NCI-H2196 (cell line): ENCODE results near the gene C1QL1.

Experiments used
- DNase-seq: peaks from one replicate; lab custom pipeline; 2025; ENCODE audit not compliant: unreplicated experiment; lab: John Stamatoyannopoulos, UW

Gene C1QL1

DNA sequence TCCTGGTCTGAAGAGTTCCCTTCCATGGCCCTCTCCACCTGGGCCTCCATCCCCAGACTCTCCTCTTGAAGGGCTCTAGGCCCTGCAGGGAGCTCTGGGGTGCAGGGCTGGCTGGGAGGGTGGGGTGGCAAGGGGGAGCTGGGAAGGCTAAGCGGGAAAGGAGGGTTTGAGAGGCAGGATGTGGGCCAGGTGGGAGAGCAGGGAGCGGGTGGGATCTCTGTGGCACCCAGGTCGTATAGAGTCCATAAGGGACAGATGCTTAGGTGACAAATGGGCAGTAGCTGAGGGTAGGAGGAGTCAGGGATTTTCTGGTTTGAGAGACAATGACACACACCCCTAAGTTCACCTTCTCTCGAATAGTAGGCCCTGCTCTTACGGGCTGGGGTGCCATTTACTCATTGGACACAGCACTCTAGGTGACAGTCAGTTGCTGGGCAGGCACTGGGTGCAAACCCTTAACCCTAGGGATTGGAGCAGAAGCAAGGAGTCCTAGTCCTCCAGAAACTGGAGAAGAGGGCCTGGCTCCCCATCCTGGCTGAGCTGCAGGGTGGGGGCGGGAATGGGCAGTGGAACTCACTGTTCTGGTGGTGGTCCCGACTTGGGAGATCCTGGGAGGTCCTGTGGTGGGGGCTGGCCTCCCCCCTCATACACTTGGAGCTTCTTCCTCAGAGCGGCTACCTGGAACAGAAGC is 35.9 kb downstream of the C1QL1 start:
- DNase-seq, result no peak

- DNase-seq, result no peak
Measured at GRCh38 chr17:44931376-44931775, 36.7 kb downstream of the C1QL1 start.

DNA sequence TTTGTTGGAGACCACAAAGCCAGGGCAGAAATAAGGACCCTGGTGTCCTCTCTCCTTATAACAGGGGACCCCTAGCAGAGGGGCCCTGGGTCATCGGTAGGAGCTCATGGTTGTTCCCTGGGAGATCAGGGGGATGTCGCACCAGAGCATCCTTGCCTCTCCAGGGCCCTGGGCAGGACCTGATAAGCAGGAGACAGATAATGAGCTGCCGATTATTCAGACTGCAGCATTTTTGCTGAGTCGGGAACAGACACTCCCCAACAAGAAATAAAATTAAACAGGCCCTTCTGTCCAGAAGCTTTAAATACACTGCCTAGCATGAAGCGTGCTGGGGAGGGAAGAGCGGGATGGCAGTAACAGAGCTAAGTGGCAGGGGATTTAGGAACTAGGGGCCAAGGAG is 37.4 kb downstream of the C1QL1 start:
- no peak for DNase-seq

GRCh38 chr17:44928950-44929720 is 39.0 kb downstream of the C1QL1 start:
- DNase-seq, result no peak

- no peak for DNase-seq
Measured at GRCh38 chr17:44928136-44928535, 40.0 kb downstream of the C1QL1 start.

DNA sequence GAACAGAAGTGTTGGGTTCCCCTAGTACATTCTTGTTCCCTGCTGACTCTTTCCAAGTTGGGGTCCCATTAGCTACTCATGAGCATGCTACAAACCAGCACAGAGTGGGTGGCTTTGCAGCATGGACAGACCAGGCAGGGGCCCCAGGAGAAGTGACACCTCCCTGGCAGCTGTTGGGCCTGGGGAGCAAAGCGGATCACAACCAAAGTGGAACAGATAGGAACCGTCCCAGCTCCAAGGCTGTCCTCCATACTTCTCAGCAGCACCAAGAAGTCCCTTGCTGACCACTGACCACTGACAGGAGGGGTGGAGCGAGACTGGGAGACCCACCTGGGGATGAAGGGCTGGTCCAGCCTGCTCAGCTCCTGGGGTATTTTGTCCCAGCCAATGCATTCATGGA is 40.4 kb downstream of the C1QL1 start:
- DNase-seq, result no peak

DNA sequence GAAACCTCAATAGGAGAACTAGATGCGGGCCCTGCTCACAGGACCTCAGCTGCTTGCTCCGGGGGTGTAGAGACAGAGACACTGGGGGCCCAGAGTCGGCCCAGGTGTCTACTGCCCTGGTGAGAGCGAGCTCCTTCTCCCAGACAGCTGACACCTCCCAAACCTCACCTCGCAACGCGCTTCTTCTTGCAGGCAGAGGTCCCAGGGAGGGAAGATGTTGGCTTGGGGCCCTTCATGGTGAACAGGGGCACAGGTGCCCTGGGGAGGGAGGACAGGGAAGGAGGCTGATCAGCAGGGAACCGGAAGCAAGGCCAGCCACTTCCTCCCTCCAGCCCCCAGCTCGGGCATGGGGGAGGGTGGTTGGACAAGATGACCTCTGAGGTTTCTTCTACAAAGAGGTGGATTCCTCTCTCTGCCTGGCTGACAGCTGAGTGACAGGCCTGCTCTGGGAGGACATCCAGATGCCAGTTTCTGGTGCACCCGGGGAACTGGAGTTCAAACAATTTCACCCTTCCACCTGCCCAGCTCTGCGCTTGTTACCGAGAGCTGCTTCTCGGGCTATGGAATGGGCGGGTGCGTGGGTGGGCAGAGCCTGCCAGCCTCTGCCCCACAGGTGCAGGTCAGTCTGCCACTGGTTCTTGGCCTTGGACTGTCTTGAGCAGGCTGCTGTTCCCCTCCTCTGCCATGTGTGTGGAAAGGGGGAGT is 41.1 kb downstream of the C1QL1 start:
- DNase-seq, result no peak

- DNase-seq, result no peak
Measured at GRCh38 chr17:44925731-44926697, 42.1 kb downstream of the C1QL1 start.

DNA sequence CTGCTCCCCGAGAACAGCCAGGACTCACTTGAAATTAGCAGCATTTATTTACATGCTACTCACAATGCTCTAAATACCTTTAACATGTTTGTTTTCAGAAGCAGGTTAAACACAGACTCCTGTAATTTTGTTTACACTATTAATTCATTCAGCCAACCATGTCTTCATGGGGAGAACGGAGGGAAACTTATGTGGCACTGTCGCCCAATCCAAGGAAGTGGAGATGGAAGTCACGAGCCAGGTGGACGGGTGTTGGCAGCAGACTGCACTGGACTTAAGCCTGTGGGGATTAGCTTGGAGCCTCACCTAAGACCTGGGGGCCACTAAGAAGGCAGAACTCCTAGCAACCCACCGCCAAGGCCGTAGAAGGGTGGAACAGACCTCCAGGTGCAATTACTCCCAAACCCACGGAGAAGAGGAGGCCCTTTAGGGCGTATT is 44.0 kb downstream of the C1QL1 start:
- no peak for DNase-seq

DNA sequence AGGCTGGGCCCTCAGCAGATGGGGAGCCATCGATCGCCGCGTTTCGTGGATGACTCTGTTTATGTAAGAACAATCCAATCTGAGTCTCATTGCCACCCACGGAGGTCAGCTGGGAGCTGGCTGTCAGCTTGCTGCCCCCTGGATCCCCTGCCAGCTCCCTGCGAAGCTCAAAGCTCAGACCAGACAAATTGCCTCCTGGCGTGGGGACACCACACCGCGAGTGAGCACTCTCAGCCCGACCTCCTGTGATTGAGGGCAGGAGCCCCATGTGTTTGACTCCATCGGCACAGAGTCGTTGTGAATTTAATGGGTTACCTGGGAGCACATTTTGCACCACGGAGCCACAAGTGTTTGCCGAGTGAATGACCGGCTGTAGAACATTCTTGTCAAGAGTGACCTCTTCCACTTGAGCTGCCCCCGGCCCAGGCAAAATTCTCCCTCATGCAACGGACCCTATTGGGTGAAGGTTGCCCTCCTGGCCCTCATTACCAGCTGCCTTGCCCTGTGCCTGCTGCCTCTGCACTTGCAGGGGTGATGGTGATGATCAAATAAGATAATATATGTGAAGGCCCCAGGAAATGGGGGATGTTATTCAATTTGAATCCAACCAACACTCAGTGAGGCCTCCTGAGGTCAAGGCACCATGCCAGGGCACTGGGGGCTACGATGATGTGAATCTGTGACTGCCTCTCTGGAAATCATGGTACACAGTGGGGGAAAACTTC is 45.2 kb downstream of the C1QL1 start:
- no peak for DNase-seq

DNA sequence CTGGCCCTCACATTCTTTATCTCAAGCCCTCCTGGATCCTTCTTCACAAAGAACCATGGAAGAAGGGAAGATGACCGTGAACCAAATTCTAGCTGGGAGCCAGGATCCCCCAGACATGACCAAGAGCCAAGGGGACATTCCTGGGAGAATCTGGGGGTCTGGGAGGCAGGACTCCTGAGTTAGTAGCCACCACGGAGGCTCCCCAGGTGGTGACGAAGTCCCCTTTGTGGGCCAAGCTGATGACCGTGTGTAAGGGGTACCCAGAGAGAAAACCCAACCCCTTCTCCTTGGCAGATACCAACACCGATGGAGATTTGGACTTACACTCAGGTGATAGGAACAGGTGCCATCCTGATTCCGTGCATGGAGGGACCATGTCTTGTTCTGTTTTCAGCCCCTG is 46.0 kb downstream of the C1QL1 start:
- no peak for DNase-seq

DNA sequence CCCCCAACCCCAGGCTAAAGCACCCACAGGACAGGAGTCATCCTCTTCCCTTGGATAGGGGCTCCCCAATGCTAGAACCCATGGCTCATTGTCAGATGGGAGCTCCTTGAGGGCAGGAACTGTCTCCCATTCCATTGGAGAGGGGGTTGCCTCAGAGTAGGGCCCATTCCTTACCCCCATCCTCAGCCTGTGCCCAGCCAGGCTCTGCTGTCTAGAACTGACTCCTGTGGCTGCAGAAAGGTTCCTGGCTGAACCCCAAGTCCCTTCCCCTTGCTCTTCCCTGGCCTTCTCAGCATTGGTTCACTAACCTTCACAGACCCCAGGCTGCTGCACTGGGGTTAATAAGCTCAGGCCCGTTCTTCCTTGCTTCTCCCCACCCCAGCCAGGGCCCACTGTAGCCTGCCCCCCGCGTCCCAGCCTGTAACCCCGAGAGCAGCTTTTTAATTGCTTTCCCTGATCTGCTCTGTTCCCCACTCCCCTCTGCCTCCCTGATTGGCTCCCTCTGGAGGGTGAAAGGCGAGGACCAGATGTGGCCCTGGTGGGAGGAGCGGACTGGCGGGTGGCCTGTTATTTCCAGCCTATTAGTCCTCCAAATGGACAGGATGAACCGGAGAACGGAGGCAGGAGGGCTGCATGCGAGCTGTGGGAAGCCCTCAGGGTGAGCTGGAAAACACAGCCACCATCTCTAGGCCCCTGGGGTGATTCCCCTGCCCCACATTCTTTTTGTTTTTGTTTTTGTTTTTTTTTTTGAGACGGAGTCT is 46.8 kb downstream of the C1QL1 start:
- no peak for DNase-seq

DNA sequence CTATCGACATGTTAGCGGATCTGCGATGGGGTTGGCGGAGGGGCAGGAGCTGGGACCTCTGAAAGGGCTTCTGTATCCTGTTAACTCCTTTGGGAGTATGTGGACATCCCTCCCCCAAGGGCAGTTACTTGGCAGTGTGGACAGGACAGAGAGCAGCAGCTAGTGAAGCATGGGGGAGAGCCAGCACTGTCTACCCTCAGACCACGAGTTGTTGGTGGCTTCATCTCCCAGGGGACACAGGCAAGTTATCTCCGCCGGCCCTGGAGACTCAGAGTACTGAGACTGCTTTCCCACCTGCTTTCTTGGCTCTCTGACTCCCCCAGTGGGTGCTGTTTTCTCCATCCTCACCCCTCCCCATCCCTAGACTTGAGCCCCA is 47.5 kb downstream of the C1QL1 start:
- no peak for DNase-seq

GRCh38 chr17:44919885-44920564 is 48.1 kb downstream of the C1QL1 start:
- peak; percentile 85 for DNase-seq

- DNase-seq, result no peak
Measured at GRCh38 chr17:44919411-44919810, 48.7 kb downstream of the C1QL1 start.

DNA sequence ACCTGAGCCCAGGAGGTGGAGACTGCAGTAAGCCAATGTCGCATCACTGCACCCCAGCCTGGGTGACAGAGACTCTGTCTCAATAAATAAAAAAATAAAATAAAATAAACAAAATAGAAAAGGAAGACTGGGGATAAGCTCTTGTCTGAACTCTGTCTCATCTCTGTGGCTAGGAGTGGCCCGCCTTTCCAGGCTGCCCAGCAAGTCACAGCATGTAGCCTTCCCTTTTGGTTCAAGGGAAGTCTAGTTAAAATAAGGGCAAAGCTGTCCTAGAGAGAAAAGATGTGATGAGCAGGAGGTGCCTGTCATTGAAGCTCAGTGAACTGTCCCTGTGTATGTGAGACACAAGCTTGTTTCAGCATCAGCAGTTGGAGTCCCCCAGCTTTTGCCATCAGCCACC is 50.1 kb downstream of the C1QL1 start:
- no peak for DNase-seq

DNA sequence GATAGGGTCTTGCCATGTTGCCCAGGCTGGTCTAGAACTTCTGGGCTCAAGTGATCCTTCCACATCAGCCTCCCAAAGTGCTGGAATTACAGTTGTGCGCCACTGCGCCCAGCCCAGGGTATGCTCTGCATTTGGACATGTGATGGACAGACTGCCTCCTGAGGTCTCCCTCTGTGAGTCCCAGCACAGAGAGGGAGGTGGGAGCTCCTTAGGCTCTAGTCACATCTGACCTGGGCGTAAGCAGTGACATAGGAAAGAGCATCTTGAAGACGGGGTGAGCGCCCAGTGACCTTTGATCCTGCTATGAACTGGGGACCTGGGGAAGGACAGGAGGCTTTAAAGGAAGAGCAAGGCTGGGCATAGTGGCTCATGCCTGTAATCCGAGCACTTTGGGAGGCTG is 50.6 kb downstream of the C1QL1 start:
- DNase-seq, result no peak

DNA sequence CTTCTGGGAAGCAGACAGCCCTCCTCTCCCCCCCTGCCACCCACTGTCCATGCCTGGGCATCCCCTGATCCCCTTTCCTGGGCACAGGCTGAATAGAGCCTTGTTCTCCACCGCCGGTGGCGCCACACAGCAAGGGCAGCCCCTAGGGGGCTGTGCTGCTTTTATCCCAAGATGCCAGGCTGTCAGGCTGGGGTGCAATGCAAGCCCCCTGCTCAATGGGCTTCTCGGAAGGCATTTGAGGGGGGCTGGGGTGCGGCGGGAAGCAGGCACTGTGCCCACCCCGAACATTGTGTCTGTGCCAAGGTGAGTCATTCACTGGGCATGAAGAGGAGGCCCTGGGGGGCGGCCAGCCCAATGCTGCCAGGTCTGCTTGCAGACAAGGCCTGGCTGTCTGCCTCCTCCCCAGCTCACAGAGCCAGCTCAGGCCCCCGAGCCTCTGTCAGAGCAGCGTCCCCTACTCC is 51.3 kb downstream of the C1QL1 start:
- no peak for DNase-seq
